Measurements from ENCODE around the gene KIRREL3. TPM values are rescaled to one million over a fixed set of nuclear protein-coding genes. Genes with fewer than 3 reads are reported as not detected.

KIRREL3 gene
- total and polyA plus RNA-seq, 4 donors = 0.02 to 0.71 (median 0.15) TPM; not detected in 1

- peak; percentile 81 to 91 (median 83) for DNase-seq
- H3K9me3 ChIP-seq (ENCODE audit: control insufficient read depth in 4 of 4, insufficient read depth in 3 of 4, low read length in 3 of 4) = peaks cover 0 to 2% (median 0%) of the 10 kb centered on the region in 4 donors
- no peak overlapping the region for H3K4me3 ChIP-seq
- no peak for TF ChIP-seq CTCF (IDR thresholded peaks at IDR 0.05; ENCODE audit: control extremely low read depth, extremely low read depth)
- H3K27me3 ChIP-seq (ENCODE audit: control insufficient read depth in 3 of 3, insufficient read depth in 3 of 3, low read length in 2 of 3) = peaks cover 0 to 2% (median 0%) of the 10 kb centered on the region in 3 donors
- ATAC-seq (ENCODE audit: insufficient read depth, low FRiP score) = no peak
- no peaks in the 10 kb centered on the region for H3K4me1 ChIP-seq (ENCODE audit: control insufficient read depth in 5 of 5, insufficient read depth in 5 of 5, low read length in 5 of 5)
- no peak overlapping the region for H3K9ac ChIP-seq (ENCODE audit: insufficient read depth in 1 of 2, low read length in 2 of 2)
- no peaks in the 10 kb centered on the region for H3K36me3 ChIP-seq (ENCODE audit: control insufficient read depth in 4 of 4, insufficient read depth in 4 of 4, low read length in 4 of 4)
- H3K27ac ChIP-seq (ENCODE audit: low read depth in 1 of 2, low read length in 1 of 2) = no peak overlapping the region
- WGBS, 2 donors = 31 to 40% methylated on average over 8 of the region's 8 CpGs
Observed at GRCh38 chr11:126561327-126561893, 439.2 kb downstream of the KIRREL3 start.

- Histone ChIP-seq H3K4me3 (no peak overlapping the region), H3K36me3 (ENCODE audit: control insufficient read depth in 4 of 4, insufficient read depth in 4 of 4, low read length in 4 of 4) (no peaks in the 10 kb centered on the region), H3K4me1 (ENCODE audit: control insufficient read depth in 5 of 5, insufficient read depth in 5 of 5, low read length in 5 of 5) (no peaks in the 10 kb centered on the region), H3K9ac (ENCODE audit: insufficient read depth in 1 of 2, low read length in 2 of 2) (no peak overlapping the region), H3K9me3 (ENCODE audit: control insufficient read depth in 4 of 4, insufficient read depth in 3 of 4, low read length in 3 of 4) (peaks cover 0 to 2% (median 0%) of the 10 kb centered on the region in 4 donors), H3K27ac (ENCODE audit: low read depth in 1 of 2, low read length in 1 of 2) (no peak overlapping the region), H3K27me3 (ENCODE audit: control insufficient read depth in 3 of 3, insufficient read depth in 3 of 3, low read length in 2 of 3) (peaks cover 0 to 2% (median 0%) of the 10 kb centered on the region in 3 donors)
- DNase-seq (no peak), ATAC-seq (ENCODE audit: insufficient read depth, low FRiP score) (no peak)
- no peak for TF ChIP-seq CTCF (IDR thresholded peaks at IDR 0.05; ENCODE audit: control extremely low read depth, extremely low read depth)
- 80 to 84% methylated on average over 4 of the region's 4 CpGs for WGBS, 2 donors
Observed at GRCh38 chr11:126560221-126560620, 440.3 kb downstream of the KIRREL3 start.

DNA sequence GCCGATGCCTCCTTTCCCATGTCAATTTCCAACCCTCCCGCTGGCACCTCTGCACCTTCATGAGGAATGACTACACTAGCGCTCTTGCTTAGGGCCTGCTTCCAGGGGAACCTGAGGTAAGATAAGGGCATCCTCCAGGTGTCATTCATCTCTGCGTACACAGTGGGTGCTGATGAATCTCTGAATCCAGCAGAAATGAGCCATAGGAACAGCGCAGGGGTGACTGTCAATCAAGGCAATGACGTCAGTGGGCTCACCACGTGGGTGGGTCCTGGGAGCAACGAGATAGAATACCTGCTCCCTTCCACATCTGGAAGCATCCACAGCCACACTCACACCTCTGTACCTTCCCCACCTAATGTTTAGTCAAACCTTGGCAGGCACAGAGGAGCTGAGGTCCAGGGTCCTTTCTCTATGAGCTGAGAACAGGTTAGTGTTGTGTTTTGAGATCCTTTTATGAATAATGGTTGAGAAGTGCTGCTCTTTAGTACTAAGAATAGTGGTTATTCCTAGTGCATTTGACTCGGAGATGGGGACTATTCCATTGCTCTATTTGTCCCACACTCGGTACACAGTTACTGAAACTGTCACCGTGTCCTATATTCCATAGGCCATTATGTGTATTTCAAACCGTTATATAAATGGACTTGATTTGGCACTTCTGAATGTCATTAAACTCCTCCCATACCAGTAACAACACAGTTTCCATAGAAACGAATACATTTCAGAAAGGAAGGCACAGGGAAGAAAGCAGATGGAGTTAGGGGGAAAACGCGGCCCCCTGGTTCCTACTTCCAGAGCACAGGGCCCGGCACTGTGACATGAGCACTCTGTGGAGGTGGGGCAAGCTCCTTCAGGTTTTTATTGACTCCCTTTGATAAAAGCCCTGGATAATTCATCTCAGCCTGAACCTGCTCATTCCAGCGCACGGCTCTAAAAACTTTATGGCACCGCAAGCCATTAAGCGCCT lies 451.7 kb downstream of the KIRREL3 start:
- H3K27ac ChIP-seq (ENCODE audit: low read depth in 1 of 2, low read length in 1 of 2) = no peak overlapping the region
- no peak overlapping the region for H3K9ac ChIP-seq (ENCODE audit: insufficient read depth in 1 of 2, low read length in 2 of 2)
- H3K4me3 ChIP-seq = no peak overlapping the region
- no peaks in the 10 kb centered on the region for H3K27me3 ChIP-seq (ENCODE audit: control insufficient read depth in 3 of 3, insufficient read depth in 3 of 3, low read length in 2 of 3)
- no peaks in the 10 kb centered on the region for H3K36me3 ChIP-seq (ENCODE audit: control insufficient read depth in 4 of 4, insufficient read depth in 4 of 4, low read length in 4 of 4)
- H3K9me3 ChIP-seq (ENCODE audit: control insufficient read depth in 4 of 4, insufficient read depth in 3 of 4, low read length in 3 of 4) = no peaks in the 10 kb centered on the region
- ATAC-seq (ENCODE audit: insufficient read depth, low FRiP score) (no peak), DNase-seq (no peak)
- peaks cover 0 to 10% (median 0%) of the 10 kb centered on the region in 5 donors for H3K4me1 ChIP-seq (ENCODE audit: control insufficient read depth in 5 of 5, insufficient read depth in 5 of 5, low read length in 5 of 5)
- WGBS, 2 donors = 77 to 87% methylated on average over 20 of the region's 20 CpGs
- TF ChIP-seq CTCF (IDR thresholded peaks at IDR 0.05; ENCODE audit: control extremely low read depth, extremely low read depth) = no peak
